Stimulated activated CD4-positive, alpha-beta T cell treated with anti-CD3 and anti-CD28 coated beads, Interleukin-1b, Interleukin-23, amount 100 ng/mL, for 4 hours (primary cell): ENCODE results near the gene FLT4.

ENCODE experiments used
- DNase-seq, 2 donors: peaks; one replicate each; pipeline ENCODE4 v3.0.0-alpha.2; 2020; ENCODE audit warnings: low read depth in 2 of 2

The FLT4 gene

DNA sequence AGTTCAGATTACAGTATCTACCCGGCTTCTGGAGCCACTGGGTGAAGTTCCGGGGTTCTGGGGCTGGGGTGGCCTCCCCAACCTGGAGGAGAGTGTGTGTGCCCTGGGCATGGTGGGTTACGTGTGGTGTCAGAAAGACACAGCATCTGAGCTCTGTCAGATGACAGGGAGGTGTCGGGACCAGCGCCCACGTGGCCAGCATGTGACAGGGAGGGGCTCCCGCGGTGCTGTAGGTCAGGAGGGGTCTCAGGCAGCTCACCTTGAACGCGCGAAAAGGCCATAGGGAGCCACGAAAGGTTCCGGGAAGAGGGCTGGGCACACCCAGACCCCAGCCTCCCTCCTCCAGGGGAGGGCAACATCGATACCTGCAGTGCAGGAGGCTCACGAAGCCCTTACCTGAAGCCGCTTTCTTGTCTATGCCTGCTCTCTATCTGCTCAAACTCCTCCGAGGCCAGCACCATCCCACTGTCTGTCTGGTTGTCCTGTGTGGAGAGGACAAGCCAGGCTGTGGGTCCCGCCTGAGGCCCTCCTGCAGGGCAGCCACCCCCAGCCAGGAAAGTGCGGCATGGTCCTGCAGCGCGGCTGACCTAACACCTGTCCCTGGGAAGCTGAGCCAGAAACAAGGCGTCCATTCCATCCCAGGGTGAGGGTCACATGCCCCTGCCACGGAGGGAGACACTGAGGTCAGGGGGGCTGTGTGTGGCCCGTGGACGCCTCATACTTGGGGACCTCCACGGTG is 40.7 kb downstream of the FLT4 start:
- DNase-seq, result no peak

DNA sequence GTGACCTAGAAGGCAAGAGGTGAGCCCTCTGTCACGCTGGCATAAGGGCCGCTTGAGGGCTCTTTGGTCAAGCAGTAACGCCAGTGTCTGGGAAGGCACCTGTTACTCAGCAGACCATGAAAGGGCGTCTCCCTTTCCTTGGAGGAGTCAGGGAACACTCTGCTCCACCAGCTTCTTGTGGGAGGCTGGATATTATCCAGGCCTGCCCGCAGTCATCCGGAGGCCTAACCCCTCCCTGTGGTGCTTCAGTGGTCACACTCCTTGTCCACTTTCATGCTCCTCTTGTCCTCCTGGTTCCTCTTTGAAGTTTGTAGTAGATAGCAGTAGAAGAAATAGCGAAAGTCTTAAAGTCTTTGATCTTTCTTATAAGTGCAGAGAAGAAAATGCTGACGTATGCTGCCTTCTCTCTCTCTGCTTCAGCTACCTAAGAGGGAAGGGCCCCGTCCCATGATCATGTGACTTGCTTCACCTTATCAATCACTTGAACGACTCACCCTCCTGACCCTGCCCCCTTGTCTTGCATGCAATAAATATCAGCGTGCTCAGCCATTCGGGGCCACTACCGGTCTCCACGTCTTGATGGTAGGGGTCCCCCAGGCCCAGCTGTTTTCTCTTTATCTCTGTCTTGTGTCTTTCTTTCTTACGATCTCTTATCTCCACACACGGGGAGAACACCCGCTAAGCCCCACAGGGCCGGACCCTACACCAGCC is 41.4 kb downstream of the FLT4 start:
- DNase-seq, result no peak

DNA sequence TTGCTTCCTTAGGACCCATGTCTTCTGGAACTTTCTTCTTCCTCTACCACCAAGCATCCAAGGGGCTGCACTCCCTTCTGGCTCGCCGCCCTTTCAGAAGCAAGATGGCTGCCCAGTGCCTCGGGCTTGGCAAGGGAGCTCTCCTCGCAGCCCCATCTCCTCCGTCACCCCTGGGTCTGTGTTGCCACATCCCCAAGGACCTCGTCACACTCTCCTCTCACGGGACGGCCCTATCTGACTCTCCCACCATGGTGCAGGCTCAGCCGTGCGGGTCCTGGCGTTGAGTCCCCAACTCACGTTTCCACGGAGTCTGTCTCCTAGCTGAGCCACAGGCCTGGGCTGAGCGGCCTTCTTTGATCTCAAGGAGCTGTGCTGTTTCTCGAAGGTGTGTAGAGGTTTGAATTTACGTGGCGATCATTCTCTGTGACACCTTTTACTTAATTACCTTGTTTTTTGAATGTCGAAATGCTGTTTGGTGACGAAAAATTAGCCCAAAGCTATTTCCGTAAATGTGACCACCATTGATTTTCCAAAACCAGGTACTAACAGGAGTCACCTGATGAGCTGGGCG is 43.1 kb downstream of the FLT4 start:
- DNase-seq, result no peak

DNA sequence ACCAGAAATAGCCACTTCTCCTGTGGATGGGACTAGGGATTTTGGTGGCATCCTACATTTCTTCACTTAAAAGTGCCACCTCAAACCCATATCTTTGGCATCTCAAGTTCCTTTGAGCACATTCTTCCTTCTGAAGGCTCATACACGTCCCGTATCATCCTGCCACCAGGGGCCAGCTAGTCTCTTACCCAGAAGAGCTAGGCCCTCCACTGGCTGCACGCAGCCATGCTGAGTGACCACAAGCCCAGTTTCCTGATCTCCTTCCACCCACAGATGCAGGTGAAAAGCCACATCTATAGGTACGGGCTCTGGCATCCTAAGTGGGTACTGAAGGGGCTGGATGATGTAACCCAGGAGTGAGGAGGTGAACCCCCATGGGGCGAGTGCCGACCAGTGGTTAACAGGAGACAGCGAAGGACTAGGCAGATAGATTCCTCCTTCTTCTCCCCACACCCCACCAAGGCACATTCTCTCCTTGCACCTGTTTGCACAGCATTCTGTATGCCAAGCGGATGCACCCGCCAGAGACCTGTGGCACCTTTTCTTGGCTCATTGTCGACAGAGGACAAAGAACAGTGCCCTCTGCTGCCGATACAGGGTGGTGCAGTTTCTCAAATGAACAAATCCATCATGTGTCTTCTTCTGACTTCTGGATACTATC is 43.7 kb downstream of the FLT4 start:
- DNase-seq, result peak; percentile 42 to 54

DNA sequence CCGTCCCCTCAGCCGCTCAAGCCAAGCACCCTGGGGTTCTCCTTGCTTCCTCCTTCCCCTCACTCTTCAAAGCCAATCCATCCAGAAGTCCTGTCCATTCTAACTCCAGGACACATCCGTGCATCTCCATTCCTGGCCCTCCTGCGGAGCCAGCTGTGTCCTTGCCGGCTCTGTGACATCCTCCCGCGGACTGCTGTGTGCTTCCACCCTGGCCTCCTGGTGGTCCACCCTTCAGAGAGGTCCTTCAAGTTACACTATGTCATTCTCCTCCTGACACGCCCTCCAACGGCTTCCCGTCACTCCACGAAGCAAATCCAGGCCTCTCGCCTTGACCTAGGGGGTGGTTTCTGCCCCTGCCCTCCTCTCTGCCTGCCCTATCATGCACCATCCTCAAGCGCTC is 45.1 kb downstream of the FLT4 start:
- DNase-seq, result no peak

DNA sequence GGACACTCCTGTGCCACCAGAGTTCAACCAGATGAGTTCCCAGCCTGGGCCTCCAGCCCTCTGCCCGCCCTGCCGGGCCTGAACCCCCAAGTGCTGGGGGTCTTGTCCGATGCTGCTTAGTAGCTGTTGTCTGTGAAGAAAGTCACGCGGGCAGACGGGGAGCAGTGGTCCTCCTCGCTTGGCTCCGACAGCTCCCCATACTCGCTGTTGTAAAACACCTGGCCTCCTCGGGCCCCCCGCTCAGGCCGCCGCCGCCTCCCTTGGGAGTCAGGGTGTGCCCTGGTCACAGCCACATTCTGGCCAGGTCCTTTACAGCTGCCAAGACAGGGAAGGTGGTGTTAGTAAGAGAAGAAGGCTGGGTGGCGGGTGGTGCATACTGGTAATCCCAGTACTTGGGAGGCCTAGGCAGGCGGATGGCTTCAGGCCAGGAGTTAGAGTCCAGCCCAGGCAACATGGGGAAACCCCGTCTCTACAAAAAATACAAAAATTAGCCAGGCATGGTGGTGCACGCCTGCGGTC is 46.3 kb downstream of the FLT4 start:
- no peak for DNase-seq

DNA sequence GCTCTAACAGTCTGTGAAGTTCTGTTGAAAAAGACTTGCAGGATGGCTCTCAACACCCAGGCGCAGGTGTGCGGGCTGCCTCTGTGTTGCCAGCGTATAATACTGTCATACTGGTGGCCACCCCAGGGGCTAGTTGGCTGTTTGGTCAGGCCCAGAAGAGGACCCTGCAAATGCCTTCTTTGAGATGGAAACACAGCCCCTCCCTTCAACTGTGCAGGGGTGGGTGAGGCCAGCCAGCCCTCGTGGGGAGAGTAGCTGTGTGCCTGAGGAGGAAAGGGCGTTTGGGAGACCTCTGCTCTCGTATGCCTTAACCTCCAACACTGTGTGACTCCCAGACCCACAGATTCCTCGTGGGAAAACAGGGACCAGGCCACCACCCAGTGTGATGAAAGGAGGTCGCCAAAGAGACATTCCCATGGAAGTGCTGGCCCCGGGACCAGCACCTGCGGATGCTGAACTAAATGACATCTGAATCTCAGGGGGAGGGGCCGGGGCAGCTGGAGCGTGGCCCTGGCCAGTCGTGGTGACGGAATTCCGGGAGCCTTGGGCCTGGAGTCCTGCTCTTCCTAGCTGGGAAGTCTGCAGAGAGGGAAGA is 46.8 kb downstream of the FLT4 start:
- no peak for DNase-seq

DNA sequence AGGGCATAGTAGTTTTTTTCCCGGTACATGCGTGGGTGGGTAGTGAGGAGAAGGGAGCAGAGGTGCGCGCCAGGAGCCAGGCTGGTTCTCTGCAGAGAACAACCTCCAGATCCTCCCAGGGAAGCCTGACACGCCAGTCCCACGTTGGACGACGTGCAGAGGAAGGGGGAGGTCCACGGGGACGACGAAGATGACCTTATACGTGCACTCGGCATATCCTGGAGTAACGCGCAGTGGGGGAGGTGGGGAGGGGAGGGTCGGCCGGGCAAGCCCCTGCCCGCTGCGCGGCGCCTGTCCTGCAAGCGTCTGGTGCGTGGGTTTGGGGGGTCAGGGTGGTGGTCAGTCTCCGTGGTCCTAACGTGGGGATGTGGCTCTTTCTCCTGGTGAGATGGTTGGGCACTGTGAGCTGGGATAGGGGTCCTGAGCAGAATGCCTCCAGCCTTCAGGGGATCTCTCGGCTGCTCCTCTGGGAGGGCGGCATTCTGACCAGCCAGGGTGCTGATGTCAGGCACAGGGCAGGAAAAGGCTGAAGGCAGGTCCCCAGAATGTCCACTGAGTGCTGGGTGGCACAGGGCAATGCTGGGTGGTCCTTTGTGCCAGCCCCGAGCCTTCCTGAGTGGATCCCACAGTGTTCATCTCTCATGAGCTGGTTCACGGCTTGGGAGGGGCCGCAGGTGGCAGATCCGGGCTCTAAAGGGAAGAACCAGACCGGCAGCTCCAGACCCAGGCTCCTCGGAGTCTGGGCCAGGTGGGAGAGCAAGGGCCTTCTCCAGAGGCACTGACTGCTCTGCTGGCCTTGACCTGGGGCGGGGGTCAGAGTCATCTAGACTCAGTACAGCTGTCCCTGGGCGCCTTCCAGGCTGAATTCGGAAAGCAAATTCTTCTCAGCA is 47.6 kb downstream of the FLT4 start:
- DNase-seq, result no peak

DNA sequence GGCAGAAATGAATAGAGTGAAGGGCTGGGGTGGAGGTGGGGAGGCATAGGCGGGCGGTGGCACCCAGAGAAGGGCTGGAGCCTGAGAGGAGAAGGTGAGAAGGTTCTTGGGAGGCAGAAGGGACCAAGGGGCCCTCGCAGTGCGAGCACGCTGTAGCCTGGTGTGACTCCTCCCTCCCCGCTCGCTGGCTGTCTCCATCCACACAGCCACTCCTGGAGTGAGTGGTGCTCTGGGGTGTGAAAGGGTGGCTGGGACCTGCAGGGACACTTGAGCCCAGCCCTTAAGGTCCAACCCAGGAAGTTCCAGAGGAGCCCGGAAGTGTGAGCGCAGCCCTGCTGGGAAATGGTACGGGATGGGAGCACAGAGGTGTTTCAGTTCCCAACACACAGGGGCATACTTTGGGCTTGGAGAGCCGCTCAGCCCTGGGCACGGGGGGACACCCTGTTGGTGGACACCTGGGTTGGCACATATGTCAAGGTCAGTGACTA is 48.8 kb downstream of the FLT4 start:
- no peak for DNase-seq

DNA sequence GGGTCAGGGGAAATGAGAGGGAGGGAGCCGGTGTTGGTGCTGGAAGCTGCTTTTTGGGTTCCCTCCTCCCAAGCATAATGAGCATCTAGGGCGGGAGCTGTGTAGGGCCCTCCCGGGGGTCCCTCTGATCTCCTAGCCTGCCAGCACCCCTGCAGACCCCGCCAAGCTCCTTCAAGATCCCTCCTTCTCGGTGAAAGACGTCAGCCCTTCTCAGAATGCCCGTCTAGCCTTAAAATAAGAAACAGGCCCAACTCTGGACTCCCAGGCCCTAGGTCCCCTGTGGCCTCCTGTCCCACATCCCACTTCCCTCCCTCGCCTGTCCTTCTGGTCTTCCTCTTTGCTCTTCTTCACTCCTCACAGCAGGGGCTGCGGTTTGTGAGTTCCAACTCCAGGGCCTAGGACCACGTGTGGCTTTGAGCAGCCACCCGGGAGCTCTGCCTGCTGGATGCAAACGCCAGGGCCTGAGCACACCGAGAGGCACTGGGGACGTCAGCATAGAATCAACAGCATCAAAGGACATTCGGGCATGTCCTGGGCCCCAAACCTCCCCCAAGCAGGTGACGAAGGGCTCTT is 49.3 kb downstream of the FLT4 start:
- DNase-seq, result no peak

DNA sequence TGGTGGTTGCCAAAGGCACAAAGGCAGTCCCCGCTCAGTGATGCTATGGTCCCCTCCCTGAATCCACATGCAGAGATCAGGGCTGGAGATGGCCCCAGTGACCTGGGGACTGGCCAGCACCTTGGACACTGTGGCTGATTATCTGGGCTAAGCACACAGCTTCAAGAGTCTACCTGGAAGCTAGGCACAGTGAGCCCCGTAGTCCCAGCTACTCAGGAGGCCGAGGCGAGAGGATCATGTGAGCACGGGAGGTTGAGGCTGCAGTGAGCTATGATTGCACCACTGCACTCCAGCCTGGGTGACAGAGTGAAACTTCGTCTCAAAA is 49.8 kb downstream of the FLT4 start:
- DNase-seq, result no peak

DNA sequence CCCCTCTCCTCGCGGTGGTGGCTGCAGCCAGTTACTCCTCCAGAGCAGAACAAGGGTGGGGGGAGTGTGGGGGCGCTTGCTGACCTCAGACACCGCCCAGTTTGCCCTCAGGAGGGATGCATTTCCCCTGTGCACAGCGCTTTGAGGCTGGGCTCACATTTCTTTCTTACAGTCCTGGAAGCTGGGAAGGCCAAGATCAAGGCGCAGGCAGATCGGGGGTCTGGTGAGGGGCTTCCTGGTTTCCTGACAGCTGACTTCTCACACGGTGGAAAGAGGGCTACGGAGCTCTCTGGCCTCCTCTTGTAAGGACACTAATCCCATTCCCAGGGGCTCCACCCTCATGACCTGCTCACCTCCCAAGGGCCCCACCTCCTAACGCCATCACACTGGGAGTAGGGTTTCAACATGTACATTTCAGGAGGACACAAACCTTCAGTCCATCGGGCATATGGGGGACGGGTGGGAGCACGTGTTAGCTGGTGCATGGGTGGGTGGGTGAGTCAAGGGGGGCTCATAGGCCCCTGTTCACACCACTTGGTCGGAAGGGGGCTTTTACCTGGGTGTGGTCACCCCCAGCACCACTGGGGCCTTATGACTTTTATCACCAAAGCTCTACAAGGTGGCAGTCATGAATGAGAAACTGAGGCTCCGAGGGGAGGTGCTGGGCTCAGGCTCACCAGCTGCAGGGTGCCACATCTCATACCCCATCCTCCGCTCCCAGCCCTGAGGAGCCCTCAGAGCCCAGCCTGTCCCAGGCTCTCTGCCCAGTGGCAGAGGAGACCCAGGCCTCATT is 50.4 kb downstream of the FLT4 start:
- DNase-seq, result no peak

DNA sequence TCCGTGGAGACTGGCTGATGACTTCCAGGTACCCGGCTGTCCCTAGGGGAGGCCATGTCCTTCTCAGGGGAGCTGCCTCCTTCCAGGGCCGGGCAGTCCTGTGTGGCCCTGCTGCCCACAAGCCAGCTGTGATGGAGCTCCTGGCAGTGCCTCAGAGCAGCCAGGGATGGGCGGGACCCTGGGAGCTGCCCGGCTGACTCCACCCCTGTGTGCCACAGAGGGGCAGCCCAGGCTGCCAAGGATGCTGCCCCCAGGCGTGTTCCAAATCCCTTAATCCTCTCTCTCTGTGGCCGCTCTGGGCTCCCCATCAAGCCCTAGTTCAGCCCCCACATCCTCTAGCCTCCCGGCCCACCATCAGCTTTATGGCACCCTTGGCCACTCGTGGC is 51.1 kb downstream of the FLT4 start:
- no peak for DNase-seq

DNA sequence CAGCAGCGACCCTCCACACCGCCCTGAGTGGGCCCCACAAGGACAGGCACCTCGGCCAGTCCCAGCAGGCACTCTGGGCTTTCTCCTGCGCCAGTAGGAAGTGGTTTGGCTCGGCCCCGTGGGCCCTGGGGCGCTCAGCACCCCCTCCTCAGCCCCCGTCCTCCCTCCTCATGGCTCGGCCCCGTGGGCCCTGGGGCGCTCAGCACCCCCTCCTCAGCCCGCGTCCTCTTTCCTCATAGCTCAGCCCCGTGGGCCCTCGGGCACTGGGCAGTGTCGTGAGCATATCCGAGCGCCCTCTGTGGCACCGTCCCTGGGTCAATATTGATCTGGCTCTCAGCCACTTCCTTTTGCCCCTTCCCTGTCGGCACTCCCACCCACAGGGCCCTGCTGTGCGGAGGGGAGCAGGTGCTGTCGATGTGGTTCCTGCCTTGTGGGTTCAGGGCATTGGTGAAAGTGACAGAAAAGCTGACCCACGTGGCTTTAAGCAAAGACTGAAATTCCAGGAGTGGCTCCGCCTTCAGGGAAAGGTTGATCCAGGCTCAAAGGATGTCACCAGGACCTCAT is 52.6 kb downstream of the FLT4 start:
- DNase-seq, result no peak

DNA sequence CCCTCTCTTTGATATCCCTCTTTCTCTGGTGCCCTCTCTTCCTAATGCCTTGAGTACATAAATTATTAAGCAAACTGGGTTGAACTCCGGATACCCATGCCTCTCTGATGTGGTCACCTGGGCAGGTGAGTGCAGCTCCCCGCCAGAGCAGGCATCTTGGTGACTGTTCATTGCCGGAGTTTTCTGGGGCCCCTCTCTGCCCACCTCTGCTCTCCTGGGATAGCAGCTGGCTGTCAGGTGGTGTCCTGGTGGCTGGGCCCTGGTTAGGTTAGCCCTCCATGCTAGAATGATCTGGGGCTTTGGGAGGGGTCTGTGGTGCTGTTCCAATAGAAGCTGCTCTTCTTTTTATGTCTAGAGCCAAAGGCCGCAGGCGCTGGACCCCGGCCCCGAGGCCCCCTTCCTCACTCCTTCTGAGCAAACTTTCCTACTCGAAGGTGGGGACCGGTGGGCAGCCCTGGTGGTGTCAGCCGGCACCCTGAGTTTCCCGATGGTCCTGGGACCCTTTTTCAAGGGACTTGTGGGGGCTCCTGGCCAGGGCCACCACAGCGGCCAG is 53.2 kb downstream of the FLT4 start:
- DNase-seq, result no peak

DNA sequence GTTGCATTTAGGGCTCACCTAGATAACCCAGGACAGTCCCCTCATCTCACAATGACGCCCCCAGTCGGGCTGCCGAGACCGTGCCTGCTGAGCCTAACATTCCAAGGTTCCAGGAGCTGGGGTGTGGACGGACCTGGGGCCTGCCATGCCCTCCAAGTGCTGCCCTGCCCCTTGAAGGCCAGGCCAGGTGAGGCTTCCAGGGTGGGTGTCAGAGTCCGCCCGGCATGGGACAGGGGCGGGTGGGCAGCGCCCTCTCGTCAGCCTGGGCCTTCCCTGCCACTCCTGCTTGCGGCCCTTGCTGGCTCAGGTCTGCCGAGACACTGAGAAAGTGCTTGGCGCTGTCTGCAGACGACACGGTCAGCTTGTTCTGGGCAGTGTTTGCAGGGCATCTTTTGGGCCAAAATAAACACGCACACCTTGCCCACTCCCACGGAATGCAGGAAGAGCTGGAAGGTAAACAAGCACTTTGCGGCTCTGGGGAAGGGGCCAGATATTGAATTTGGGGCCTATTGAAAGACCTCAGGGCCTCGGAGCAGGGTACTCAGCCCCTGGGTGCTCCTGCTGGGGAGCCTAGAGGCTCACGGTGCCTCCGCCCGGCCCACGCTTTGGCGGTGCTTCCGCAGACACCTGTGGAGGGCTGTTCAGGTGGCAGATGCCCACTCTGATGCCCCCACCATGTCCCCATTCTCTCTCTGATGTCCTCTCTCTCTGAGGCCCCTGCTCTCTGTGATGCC is 53.9 kb downstream of the FLT4 start:
- no peak for DNase-seq

DNA sequence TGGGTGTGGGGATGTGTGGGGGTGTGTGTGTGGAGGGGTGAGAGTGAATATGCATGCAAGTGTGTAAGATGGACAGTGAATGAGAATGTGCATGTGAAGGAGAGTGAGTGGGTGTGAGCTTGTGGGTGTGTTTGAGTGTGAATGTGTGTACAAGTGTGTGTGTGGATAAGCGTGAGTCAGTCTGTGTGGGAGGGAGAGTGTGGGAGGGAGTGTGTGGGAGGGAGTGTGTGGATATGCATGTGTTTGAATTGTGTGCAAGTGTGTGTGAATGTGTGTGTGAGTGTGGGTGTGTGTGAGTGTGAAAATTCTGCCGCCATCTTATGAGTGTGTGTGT is 54.4 kb downstream of the FLT4 start:
- no peak for DNase-seq

DNA sequence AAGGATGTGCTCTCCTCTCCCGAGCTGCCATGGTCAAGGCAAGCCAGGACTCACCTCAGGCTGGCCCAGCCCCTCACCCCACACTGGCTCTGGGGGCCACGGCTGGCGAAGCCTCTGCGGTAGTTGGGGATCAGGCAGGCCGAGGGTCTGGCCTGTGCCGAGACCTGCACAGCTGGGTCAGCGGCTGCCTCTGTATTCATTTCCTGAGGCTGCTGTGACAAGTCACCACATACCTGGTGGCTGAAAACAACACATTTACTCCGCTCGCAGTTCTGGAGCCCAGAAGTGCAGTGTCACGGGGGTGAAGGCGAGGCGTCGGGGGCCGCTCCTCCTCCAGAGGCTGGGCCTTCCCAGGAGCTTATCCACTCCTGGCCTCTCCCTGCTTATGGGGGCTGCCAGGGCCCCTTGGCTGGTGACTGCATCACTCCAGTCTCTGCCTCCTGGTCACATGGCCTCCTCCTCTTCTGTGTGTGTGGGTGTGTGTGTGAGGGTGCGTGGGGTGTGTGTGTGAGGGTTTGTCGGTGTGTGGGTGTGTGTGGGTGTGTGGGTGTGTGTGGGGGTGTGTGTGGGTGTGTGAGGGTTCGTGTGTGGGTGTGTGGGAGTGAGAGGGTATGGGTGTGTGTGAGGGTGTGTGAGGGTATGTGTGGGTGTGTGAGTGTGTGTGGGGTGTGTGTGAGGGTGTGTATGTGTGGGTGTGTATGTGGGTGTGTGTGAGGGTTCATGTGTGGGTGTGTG is 54.9 kb downstream of the FLT4 start:
- DNase-seq, result no peak
